GM21619 (cell line): ENCODE measurements around the gene THSD7A.

Experiments
- ATAC-seq: cut with Tn5 transposase; IDR thresholded peaks from one replicate; pipeline ENCODE4 v1.9.1; 2021; ENCODE audit not compliant: unreplicated experiment

The THSD7A gene

GRCh38 chr7:11343136-11343535, 488.9 kb downstream of the THSD7A start:
- no peak for ATAC-seq

GRCh38 chr7:11341285-11341944, 490.6 kb downstream of the THSD7A start:
- no peak for ATAC-seq

DNA sequence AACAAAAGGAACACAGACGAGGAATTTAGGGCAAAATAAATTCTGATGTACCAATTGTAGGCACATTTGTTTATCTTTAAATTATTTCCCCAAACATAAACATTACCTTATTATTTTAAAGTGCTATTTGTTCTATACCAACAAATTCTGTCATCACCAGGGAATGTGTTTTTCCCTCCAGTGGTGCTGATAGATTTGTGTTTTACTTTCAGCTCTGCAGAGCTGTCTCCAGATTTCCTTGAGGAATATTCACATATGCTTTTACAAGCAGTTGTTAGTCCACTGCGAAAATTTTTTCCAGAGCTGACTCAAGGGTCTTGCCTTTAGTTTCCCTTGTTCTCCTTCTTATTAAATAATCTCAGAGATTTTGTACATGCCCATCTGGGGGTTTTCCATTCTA, 495.6 kb downstream of the THSD7A start:
- ATAC-seq: no peak

DNA sequence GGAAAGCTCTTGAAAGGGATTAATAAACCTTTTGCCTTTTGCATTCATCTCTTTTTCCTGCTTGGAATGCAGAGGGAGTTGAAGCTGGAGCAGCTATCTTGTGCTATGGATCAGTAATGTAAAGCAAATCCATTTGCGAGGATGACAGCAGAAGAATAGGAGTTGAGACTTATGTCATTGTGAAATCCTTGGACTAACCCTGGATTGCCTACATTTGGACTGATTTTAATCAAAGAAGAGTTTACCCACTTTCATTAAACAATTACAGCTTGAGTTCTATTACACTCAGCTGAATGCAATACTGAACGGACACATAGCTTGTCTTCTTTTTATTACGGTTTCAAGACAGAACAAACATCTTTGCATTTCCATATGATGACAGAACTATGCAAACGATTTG, 496.1 kb downstream of the THSD7A start:
- no peak for ATAC-seq

DNA sequence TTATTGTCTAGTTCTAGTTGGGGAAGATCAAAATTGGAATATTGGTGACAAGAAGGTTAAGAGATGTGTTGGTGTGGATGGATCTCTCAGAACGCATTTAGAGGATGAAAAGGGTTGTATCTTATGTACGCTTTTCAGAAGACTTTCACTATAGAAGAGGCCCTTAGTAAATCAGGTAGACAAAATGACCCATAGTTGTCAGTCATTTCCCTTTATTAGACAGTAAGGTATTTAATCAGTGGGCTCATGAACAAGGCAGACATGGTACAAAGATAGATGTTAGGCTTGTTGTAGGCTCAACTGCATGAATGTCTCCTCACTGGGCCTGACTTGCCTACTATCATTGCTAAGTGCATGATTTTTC, 499.2 kb downstream of the THSD7A start:
- peak; percentile 31 for ATAC-seq

DNA sequence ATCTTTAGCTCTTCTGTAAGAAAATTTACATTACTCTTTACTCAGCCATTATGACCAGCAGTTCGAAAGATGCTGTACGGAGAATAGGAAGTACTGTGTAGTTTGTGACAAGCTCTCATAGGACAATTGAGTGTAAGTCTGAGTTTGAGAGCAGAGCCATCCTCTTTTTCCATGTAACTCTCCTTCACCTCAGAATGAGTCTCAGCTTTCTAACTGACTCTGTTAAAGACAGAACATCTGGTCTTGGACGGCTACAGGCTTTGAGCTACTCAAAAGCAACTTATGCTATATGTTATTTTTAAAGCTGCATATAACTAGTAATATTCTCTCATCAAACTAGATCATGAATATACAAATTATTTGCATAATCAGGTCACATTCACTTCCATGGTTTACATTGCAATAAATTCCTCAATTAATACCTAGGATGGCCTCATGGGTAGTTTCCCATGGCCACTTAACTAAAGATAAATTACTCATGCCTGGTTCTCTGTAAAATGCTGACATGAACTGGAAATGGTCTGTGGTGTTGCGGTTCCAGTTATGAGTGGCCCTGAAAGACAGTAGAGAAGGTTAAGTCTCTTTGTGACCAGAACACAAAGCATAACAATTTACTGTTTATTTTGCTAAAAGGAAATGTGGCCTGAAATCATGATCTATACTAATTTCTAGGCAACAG, 499.7 kb downstream of the THSD7A start:
- ATAC-seq: peak; percentile 94

- no peak for ATAC-seq
Measured at GRCh38 chr7:11331128-11332102, 500.6 kb downstream of the THSD7A start.

- ATAC-seq: no peak
Measured at GRCh38 chr7:11330717-11331116, 501.3 kb downstream of the THSD7A start.

GRCh38 chr7:11330208-11330607, 501.8 kb downstream of the THSD7A start:
- no peak for ATAC-seq

GRCh38 chr7:11329626-11330025, 502.4 kb downstream of the THSD7A start:
- ATAC-seq: no peak

DNA sequence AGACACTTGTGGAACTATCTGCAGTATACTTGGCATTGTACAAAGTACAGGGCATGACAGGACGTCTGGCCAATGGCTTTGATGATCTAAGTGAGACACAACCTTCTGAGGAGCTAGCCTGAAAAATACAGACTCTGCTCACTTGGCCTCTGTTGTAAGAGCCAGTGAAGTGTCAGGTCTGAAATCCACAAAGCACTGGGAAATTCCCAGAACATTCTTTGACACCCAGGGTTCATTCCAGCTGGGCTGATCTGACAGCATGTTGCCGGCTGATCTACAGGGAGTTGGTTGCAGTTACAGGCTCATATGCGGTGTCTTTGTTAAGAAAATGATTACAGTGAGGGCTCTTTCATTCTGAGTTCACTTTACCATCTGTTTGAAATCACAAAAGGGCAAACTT, 503.7 kb downstream of the THSD7A start:
- no peak for ATAC-seq

DNA sequence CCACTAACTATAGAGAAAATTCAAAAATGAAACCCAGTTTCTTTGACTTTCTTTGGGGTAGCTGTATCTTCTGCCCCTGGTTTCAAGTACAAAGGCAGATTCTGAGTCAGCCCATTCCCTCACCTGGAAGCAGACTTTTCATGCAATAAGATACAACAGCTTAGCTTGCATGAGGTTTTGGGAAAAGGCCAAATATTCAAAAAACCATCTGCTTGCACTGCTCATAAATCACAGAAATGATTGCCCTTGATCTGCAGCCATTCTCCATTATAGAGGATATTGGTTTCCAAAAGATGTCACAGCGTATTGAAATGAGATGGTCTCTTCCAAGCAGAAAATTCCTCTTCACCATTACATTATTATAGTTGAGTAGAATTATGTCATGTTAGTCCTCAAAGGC, 504.4 kb downstream of the THSD7A start:
- no peak for ATAC-seq
